GM21529 (cell line): Measurements from ENCODE around the gene FTMT.
"Not testable (repeated sequence)": the region's sequence is repeated elsewhere in the genome, so short reads cannot be mapped to it uniquely, and the experiment has no call there.

Experiments used
- ATAC-seq: cut with Tn5 transposase; IDR thresholded peaks from one replicate; pipeline ENCODE4 v1.9.1; 2021; ENCODE audit not compliant: unreplicated experiment

Gene FTMT

GRCh38 chr5:121851643-121852574, at the start of gene FTMT:
TSS of gene FTMT (plus strand) at chr5:121851882. CDS start at chr5:121851964, 82 bp downstream.
- ATAC-seq, result no peak

GRCh38 chr5:121805251-121805650, 46.4 kb upstream of the FTMT start:
- not testable (repeated sequence) for ATAC-seq

GRCh38 chr5:121805911-121806310, 45.8 kb upstream of the FTMT start:
- no peak for ATAC-seq

GRCh38 chr5:121816164-121816563, 35.5 kb upstream of the FTMT start:
- ATAC-seq, result no peak

- ATAC-seq, result no peak
These were observed 31.9 kb upstream of the FTMT start for GRCh38 chr5:121819682-121820261.

- no peak for ATAC-seq
These were observed 18.1 kb upstream of the FTMT start for GRCh38 chr5:121833617-121834016.

GRCh38 chr5:121834021-121834420, 17.7 kb upstream of the FTMT start:
- ATAC-seq, result no peak

GRCh38 chr5:121841892-121842291, 9.8 kb upstream of the FTMT start:
- ATAC-seq, result no peak

- ATAC-seq, result no peak
These were observed 1.4 kb upstream of the FTMT start for GRCh38 chr5:121850272-121850671.

- no peak for ATAC-seq
These were observed 2.2 kb downstream of the FTMT start for GRCh38 chr5:121853850-121854249.

GRCh38 chr5:121862801-121863200, 11.1 kb downstream of the FTMT start:
- ATAC-seq, result no peak

- no peak for ATAC-seq
These were observed 12.1 kb downstream of the FTMT start for GRCh38 chr5:121863753-121864285.

- ATAC-seq, result no peak
These were observed 15.7 kb downstream of the FTMT start for GRCh38 chr5:121867403-121867802.

GRCh38 chr5:121870489-121870888, 18.8 kb downstream of the FTMT start:
- no peak for ATAC-seq

GRCh38 chr5:121872856-121873255, 21.2 kb downstream of the FTMT start:
- no peak for ATAC-seq

GRCh38 chr5:121873409-121873808, 21.7 kb downstream of the FTMT start:
- ATAC-seq, result no peak

GRCh38 chr5:121885630-121886029, 33.9 kb downstream of the FTMT start:
- no peak for ATAC-seq

GRCh38 chr5:121887727-121888126, 36.0 kb downstream of the FTMT start:
- no peak for ATAC-seq

GRCh38 chr5:121890297-121890858, 38.7 kb downstream of the FTMT start:
- ATAC-seq, result no peak

GRCh38 chr5:121897341-121897740, 45.7 kb downstream of the FTMT start:
- ATAC-seq, result no peak

- ATAC-seq, result no peak
These were observed 47.7 kb downstream of the FTMT start for GRCh38 chr5:121899346-121899745.
